NOMO-1 treated with dmso at 0.1 percent for 144 hours (cell line): Measurements from ENCODE around the gene MED15.

Source experiments
- DNase-seq: peaks from one replicate; lab custom pipeline; 2025; ENCODE audit not compliant: unreplicated experiment; lab: John Stamatoyannopoulos, UW

MED15 gene

DNA sequence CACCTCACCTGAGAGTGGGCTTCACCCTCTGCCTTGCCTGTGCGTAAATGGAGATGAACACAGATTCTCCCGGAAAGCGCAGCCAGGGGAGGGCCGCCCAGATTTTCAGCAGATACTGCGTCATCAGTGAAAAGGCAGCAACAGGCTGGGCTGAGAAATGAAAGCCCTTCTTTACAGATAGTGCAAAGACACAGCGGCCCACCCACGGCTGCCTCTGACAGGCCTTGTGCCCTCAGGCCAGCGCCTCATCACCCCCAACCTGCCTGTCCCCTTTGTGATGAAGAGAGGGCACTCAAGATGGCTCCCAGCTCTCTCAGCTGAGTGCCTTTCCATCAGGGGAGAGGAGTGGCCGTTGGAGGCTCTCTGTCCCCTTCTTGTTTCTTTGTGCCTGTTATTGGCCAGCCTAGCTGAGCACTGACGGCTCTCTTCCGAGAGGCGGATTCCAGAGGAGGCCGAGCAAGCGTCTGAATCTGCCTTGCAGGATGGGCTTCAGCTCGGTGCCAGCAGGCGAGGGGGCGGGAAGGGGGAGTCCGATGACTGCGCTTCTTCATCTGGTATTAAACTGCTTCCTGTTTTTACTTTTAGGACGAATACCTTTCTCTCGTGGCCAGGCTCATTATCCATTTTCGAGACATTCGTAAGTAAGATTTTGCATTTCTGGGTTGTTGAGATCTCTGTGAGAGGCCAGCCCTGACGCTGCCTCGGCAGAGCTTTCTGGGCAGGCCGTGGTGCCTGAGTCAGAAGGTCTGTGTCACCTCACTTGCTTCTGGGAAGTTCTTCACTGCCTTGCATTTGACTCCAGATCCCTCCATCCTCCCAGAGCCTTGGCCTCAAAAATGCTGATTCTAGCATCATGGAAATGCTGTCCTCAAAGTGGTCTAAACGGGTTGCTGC is 43.7 kb downstream of the MED15 start:
- no peak for DNase-seq

GRCh38 chr22:20551805-20552442 is 44.5 kb downstream of the MED15 start:
- no peak for DNase-seq

GRCh38 chr22:20552443-20553401 is 45.3 kb downstream of the MED15 start:
- DNase-seq = no peak

GRCh38 chr22:20553947-20554741 is 46.7 kb downstream of the MED15 start:
- DNase-seq = no peak

GRCh38 chr22:20554824-20555223 is 47.4 kb downstream of the MED15 start:
- no peak for DNase-seq

GRCh38 chr22:20558534-20558933 is 51.1 kb downstream of the MED15 start:
- no peak for DNase-seq

DNA sequence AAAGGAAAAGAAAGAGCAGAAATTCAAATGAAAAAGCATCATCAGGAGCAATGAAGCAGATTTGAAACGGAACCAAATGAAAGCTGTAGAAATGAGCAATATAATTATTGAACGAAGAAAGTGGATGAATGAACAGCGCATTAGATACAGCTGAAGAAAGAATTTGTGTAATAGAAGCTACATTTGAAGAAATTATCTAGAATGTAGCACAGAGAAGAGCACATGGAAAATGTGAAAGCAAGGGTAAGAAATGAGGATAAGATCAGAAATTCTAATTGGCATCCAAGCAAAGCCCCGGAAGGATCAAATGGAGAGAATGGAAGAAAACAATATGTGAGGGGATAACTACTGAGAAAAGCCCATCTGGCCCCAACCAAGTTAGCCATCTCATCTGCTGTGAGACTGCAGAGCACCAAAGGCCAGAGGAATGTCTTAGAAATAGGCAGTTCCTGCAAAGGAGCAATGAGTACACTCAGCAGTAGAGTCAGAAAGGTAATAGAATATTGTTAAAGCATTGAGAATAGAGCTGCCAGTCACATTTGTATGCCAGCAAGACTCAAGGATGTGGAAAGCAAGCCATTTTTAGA is 51.9 kb downstream of the MED15 start:
- no peak for DNase-seq

- no peak for DNase-seq
These were observed 53.3 kb downstream of the MED15 start for GRCh38 chr22:20560716-20561115.

DNA sequence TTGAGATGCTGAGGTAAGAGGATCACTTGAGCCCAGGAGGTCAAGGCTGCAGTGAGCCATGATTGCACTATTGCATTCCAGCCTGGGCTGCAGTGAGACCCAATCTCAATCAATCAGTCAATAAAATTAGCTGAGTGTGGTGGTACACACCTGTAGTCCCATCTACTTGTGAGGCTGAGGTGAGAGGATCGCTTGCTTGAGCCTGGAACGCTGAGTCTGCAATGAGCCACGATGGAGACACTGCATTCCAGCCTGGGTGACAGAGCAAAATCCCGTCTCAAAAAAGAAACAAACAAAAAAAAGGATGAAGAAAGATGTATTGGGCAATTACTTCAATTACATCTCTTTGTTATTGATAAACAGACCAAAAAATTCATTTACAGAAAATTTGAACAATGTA is 54.5 kb downstream of the MED15 start:
- DNase-seq = no peak

GRCh38 chr22:20562607-20563465 is 55.4 kb downstream of the MED15 start:
- DNase-seq = no peak

GRCh38 chr22:20563466-20563906 is 56.1 kb downstream of the MED15 start:
- no peak for DNase-seq

GRCh38 chr22:20563941-20564371 is 56.5 kb downstream of the MED15 start:
- no peak for DNase-seq

DNA sequence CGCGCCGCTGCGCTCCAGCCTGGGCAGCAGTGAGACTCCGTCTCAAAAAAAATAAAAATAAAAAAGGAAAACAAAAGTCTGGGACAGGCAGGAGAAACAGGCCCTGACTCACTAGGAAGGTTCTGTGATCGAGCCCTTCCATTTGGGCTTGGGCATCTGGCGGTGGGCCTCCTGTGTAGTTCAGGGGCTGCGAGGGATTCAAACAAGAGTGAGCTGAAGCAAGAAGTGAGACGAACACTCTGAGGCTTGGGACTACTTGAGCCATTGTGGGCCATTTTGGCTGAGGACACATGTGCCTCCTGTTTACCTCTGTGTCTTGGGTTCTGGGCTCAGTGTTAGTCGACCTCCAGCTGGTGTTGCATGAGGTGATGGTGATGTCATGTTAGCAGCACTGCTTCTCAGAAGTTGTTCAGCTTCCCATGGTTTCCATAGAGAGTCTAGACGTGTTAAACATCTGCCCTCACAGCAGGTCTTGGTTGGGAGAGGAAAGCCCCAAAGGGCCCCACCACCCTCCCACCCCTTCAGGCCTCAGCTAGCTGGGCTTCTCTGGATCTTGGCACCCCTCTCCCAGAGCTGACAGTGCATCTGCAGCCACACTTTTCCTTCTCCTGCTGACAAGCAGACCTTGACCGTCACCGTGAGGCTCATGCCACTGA is 57.8 kb downstream of the MED15 start:
- no peak for DNase-seq

GRCh38 chr22:20565761-20566160 is 58.4 kb downstream of the MED15 start:
- no peak for DNase-seq

- no peak for DNase-seq
These were observed 59.2 kb downstream of the MED15 start for GRCh38 chr22:20566420-20567260.

DNA sequence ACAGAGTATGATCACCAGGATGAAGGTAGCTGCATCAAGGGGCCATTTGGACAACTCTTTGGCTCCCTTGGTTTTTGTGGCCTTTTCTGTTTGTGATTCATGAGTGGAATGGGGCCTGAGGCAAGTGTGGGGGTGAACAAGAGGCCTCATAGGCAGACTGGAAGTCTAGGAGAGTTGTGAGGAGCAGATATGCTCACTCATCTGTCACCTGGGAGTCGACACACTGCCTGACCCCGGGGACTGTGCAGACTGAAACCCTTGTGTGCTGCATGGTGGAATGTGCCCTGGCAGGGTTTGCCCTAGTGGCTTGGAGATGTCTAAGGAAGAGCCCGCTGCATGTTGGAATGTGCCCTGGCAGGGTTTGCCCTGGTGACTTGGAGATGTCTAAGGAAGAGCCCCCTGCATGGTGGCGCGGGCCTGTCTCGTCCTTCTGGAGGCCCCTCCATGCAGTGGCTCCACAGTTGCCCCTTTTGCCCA is 60.0 kb downstream of the MED15 start:
- no peak for DNase-seq

DNA sequence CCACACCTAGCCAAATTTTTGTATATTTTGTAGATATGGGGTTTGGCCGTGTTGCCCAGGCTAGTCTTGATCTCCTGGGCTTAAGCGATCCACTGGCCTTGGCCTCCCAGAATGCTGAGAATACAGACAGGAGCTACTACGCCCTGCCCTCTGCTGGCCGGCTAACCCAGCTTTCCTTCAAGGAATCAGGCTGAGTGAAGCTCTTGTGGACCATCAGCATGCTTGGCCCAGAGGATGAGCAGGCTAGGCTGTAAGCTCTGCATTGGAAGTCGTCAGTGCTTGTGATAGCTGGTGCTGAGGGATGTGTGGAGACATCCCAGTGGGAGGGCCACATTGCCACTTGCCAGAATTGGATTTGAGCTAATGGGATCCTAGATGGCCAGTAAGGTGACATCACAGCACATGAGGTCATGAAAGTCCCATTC is 60.6 kb downstream of the MED15 start:
- DNase-seq = no peak
